K562 (cell line): ENCODE data around the gene NRXN2. TPM values are rescaled to one million over a fixed set of nuclear protein-coding genes. Genes with fewer than 3 reads are reported as not detected.

Experiments
- ATAC-seq: fragments of 200-7000 bp; cut with Tn5 transposase; 3 replicates; pipeline ENCODE4 v1.9.1; 2020; ENCODE audit warnings: moderate library complexity
- BruUV-seq: library from RNA; stranded (reverse); fragments of 400-500 nt; replicated peaks from 2 replicates; lab custom pipeline; 2021; lab: Mats Ljungman, UMichigan
- CTCF ChIA-PET: fragments of 300-600 bp; formaldehyde crosslinking; extraction: SDS; loops from one replicate; lab custom pipeline; 2021; ENCODE audit warnings: low intra/inter-chr PET ratio; lab: Yijun Ruan, JAX
- POLR2A ChIA-PET: fragments of 300-600, 350-650 bp; sonication (Branson Sonifier 250); formaldehyde crosslinking; extraction: SDS; loops from one replicate; lab custom pipeline; 2021; ENCODE audit warnings: antibody characterized with exemption, inconsistent platforms; lab: Yijun Ruan, JAX
- DNase-seq, 4 experiments: peaks; one replicate each; pipeline versions ENCODE4 v3.0.0 to v3.0.0-alpha.2; 2011 to 2018; ENCODE audit warnings: low spot score in 3 of 4, mixed read lengths in 3 of 4; ENCODE audit errors: extremely low read depth in 1 of 4
- FAIRE-seq: peaks from 2 replicates; lab custom pipeline; 2011; peaks lifted over from hg19 to GRCh38; lab: Jason Lieb, UNC
- H2AFZ ChIP-seq: 2 replicates; pipeline ENCODE4 v1.6.0; 2011; ENCODE audit warnings: low read depth, low read length, control low read depth, inconsistent platforms
- H3K27ac ChIP-seq: fragments of 200-600 bp; 3 replicates; pipeline ENCODE4 v1.8.0; 2011; ENCODE audit warnings: low read depth, mild to moderate bottlenecking, control low read depth, inconsistent platforms, low read length, moderate library complexity, mixed read lengths; ENCODE audit errors: extremely low read depth
- H3K27me3 ChIP-seq, 2 experiments: fragments of 300-600 bp in 1 of 2; 2 replicates in 1 of 2; 3 replicates in 1 of 2; pipeline versions ENCODE4 v1.6.0 to v1.8.0; 2011; ENCODE audit warnings: inconsistent platforms in 2 of 2, low read length in 2 of 2, mild to moderate bottlenecking in 1 of 2, mixed read lengths in 1 of 2, moderate library complexity in 1 of 2; ENCODE audit not compliant: control insufficient read depth in 2 of 2, insufficient read depth in 2 of 2
- H3K36me3 ChIP-seq: fragments of 300-600 bp; 3 replicates; pipeline ENCODE4 v1.8.0; 2011; ENCODE audit warnings: mild to moderate bottlenecking, low read length, inconsistent platforms; ENCODE audit not compliant: control insufficient read depth, insufficient read depth
- H3K4me1 ChIP-seq, 2 experiments: fragments of 200-600 bp in 1 of 2; replicated peaks in 1 of 2; 2 replicates in 1 of 2; 3 replicates in 1 of 2; pipeline versions ENCODE4 v1.5.1 to v1.8.0; 2011; ENCODE audit warnings: inconsistent platforms in 2 of 2, low read length in 2 of 2, mild to moderate bottlenecking in 1 of 2, mixed read lengths in 1 of 2, moderate library complexity in 1 of 2; ENCODE audit not compliant: control insufficient read depth in 2 of 2, insufficient read depth in 2 of 2
- H3K4me2 ChIP-seq: 2 replicates; pipeline ENCODE4 v1.6.1; 2011; ENCODE audit warnings: low read length, control low read depth, inconsistent platforms, mixed read lengths; ENCODE audit not compliant: insufficient read depth
- H3K4me3 ChIP-seq: fragments of 200-600 bp; sonication (generic), shearing (Covaris generic); 2 replicates; pipeline ENCODE4 v1.5.1; 2016; ENCODE audit warnings: control low read depth, inconsistent platforms
- H3K79me2 ChIP-seq: fragments of 200-600 bp; 3 replicates; pipeline ENCODE4 v1.8.0; 2011; ENCODE audit warnings: low read length, inconsistent platforms; ENCODE audit not compliant: control insufficient read depth, insufficient read depth
- H3K9ac ChIP-seq, 2 experiments: 2 replicates each; pipeline versions ENCODE4 v1.6.0 to v1.6.1; 2011; ENCODE audit warnings: low read depth in 2 of 2, low read length in 2 of 2, control low read depth in 1 of 2, inconsistent platforms in 1 of 2, mild to moderate bottlenecking in 1 of 2, mixed read lengths in 1 of 2; ENCODE audit not compliant: insufficient read depth in 1 of 2
- H3K9me1 ChIP-seq: one replicate; pipeline ENCODE4 v1.6.0; 2011; ENCODE audit warnings: inconsistent platforms, mild to moderate bottlenecking, low read length, moderate library complexity; ENCODE audit not compliant: control insufficient read depth, insufficient read depth
- H3K9me3 ChIP-seq: replicated peaks from 2 replicates; pipeline ENCODE4 v1.5.1; 2011; ENCODE audit warnings: low read depth, low read length, inconsistent platforms; ENCODE audit not compliant: control insufficient read depth, insufficient read depth
- H4K20me1 ChIP-seq: replicated peaks from 2 replicates; pipeline ENCODE4 v1.6.1; 2011; ENCODE audit warnings: low read length, inconsistent platforms, mixed read lengths; ENCODE audit not compliant: control insufficient read depth, insufficient read depth
- ARID2 ChIP-seq: fragments of 450-650 bp; IDR thresholded peaks from 2 replicates; pipeline ENCODE4 v1.6.1; 2017; ENCODE audit warnings: antibody characterized with exemption, mild to moderate bottlenecking
- BMI1 ChIP-seq: fragments of 150-350 bp; IDR thresholded peaks from 2 replicates; pipeline ENCODE4 v1.6.1; 2014; ENCODE audit warnings: low read length
- ETS2 ChIP-seq: IDR thresholded peaks from 2 replicates; pipeline ENCODE4 v1.6.1; 2016; ENCODE audit warnings: borderline replicate concordance, missing genetic modification characterization, mild to moderate bottlenecking, moderate library complexity, missing compliant biosample characterization; ENCODE audit not compliant: poor library complexity, severe bottlenecking
- HMG20B ChIP-seq: fragments of 250-450 bp; sonication (Bioruptor Pico); IDR thresholded peaks from 2 replicates; pipeline ENCODE4 v1.5.0; 2021; ENCODE audit warnings: mild to moderate bottlenecking
- PURB ChIP-seq: sonication (generic); formaldehyde crosslinking; IDR thresholded peaks from 2 replicates; pipeline ENCODE4 v1.9.0; 2021; ENCODE audit warnings: low read depth, mild to moderate bottlenecking, missing genetic modification reagents
- SETDB1 ChIP-seq: IDR thresholded peaks from one replicate; pipeline ENCODE4 v1.6.1; 2012; ENCODE audit warnings: low read length, control low read depth, inconsistent platforms
- SIX5 ChIP-seq, 2 experiments: IDR thresholded peaks; 2 replicates each; pipeline ENCODE4 v1.6.1; 2011; ENCODE audit warnings: low read length in 2 of 2, borderline replicate concordance in 1 of 2, low read depth in 1 of 2, mild to moderate bottlenecking in 1 of 2, moderate library complexity in 1 of 2; ENCODE audit not compliant: insufficient read depth in 1 of 2
- TCFL5 ChIP-seq: fragments of 250-450 bp; sonication (Bioruptor Pico); conservative IDR thresholded peaks from 2 replicates; pipeline ENCODE4 v1.6.1; 2021; ENCODE audit warnings: mild to moderate bottlenecking, moderate library complexity, matching md5 sums
- TEAD4 ChIP-seq, 2 experiments: sonication (generic) in 1 of 2; formaldehyde crosslinking in 1 of 2; IDR thresholded peaks; 2 replicates each; pipeline versions ENCODE4 v1.6.1 to v1.8.0; 2012 to 2022; ENCODE audit warnings: borderline replicate concordance in 1 of 2, inconsistent platforms in 1 of 2, low read length in 1 of 2, mild to moderate bottlenecking in 1 of 2, missing genetic modification reagents in 1 of 2
- TGIF2 ChIP-seq: sonication (generic); formaldehyde crosslinking; IDR thresholded peaks from 2 replicates; pipeline ENCODE4 v1.8.1; 2022; ENCODE audit warnings: mild to moderate bottlenecking, missing genetic modification reagents, moderate library complexity
- ZBED1 ChIP-seq: IDR thresholded peaks from 2 replicates; pipeline ENCODE4 v1.6.1; 2014
- ZNF133 ChIP-seq: fragments of 250-450 bp; sonication (Bioruptor Pico); IDR thresholded peaks from 2 replicates; pipeline ENCODE4 v1.4.0; 2020; ENCODE audit warnings: mild to moderate bottlenecking
- ZNF197 ChIP-seq: fragments of 200-800 bp; sonication (Bioruptor generic); IDR thresholded peaks from 2 replicates; pipeline ENCODE4 v1.6.1; 2016; ENCODE audit warnings: low read depth, missing genetic modification characterization, missing compliant biosample characterization
- ZNF274 ChIP-seq: IDR thresholded peaks from 2 replicates; pipeline ENCODE4 v1.6.1; 2011; ENCODE audit warnings: low read depth, mild to moderate bottlenecking, low read length, moderate library complexity, borderline replicate concordance
- WGBS: fragments of 100-300 bp; shearing (Covaris generic); methylation state at CpG from one replicate; pipeline ENCODE4 v1.1.6; 2016; ENCODE audit warnings: low coverage, mixed read lengths; ENCODE audit not compliant: insufficient coverage; ENCODE audit errors: missing lambda C conversion rate; 5-methylcytosine and 5-hydroxymethylcytosine counted together
- in situ Hi-C: fragments of 300-500 bp; cut with MboI; formaldehyde crosslinking; loops from 4 replicates; pipeline ENCODE4 v1.15.0; 2018; ENCODE audit warnings: inconsistent platforms, mixed read lengths
- intact Hi-C: fragments of 100-400 bp; cut with micrococcal nuclease; formaldehyde crosslinking; loops from 2 replicates; pipeline ENCODE4 v1.14.2; 2022
- polyA plus RNA-seq, 8 experiments: library from polyadenylated mRNA; depleted of rRNA in 4 of 8; stranded (reverse) in 5 of 8; unstranded in 3 of 8; fragments of >200 nt; fragmentation: Nextera tagmentation in 2 of 8; fragmentation: Illumina TruSeq in 1 of 8; extraction: Ambion mirVana in 2 of 8; extraction: Trizol in 1 of 8; gene quantifications; 2 replicates each; pipeline versions ENCODE4 v1.2.1 to v1.2.3, GENCODE V29; 2011 to 2014; ENCODE audit warnings: inconsistent platforms in 1 of 8, missing spikeins in 1 of 8
- total RNA-seq, 7 experiments: library from RNA; depleted of rRNA in 6 of 7; stranded (reverse); fragments of >200 nt in 6 of 7; fragmentation: Illumina TruSeq in 2 of 7; extraction: Trizol in 2 of 7; gene quantifications; 2 replicates each; pipeline versions ENCODE4 v1.2.1 to v1.2.3, GENCODE V29; 2011 to 2021; ENCODE audit warnings: low replicate concordance in 1 of 7
- TF ChIP-seq, protein P1 (sequence below): fragments of 250-450 bp; sonication (Bioruptor Pico); IDR thresholded peaks from 2 replicates; pipeline ENCODE4 v1.8.0; 2022; ENCODE audit warnings: moderate library complexity, mild to moderate bottlenecking, inconsistent platforms
- TF ChIP-seq, protein P2 (sequence below): fragments of 450-650 bp; formaldehyde crosslinking; IDR thresholded peaks from 2 replicates; pipeline ENCODE4 v1.4.0; 2020; ENCODE audit warnings: mild to moderate bottlenecking

The NRXN2 gene
- total and polyA plus RNA-seq, 9 of the 15 experiments (the other 6 are each of a cell fraction or from before 2014, with no cell fraction given), result 0.07 to 0.47 (median 0.15) TPM; not detected in 4

DNA sequence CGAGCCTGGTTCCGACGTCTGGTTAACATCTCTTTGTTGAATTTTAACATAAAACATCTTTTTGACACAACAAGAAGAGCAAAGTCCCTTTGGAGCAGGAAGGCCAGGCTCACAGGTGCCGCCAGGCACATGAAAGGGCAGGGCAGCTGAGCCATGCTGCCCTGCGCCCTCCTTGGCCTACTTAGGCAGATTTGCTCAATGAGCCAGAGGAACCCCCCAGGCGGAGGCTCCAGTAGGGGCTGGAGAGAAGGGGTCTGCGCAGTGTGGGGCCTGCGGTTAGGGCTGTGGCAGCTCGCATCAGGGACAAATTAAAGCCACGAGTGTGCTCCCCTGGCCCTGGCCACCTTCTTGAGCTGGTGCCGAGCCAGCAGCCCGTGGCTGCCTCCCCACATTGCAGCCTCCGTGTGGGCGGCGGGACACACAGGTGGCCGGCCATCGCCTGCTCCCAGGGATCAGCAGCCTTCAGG is 141.9 kb downstream of the NRXN2 start:
- ATAC-seq (no peak), DNase-seq (no peak), FAIRE-seq (no peak)
- in situ Hi-C loops, result no loop called here
- Histone ChIP-seq H3K27me3 (peaks cover 20 to 85% of the 10 kb centered on the region in 2 experiments), H2AFZ (no peak overlapping the region), H3K9me1 (peaks cover 3% of the 10 kb centered on the region), H3K4me3 (no peak overlapping the region), H3K4me2 (no peak overlapping the region), H3K36me3 (no peaks in the 10 kb centered on the region), H3K9me3 (no peaks in the 10 kb centered on the region), H3K79me2 (no peaks in the 10 kb centered on the region), H4K20me1 (no peaks in the 10 kb centered on the region), H3K27ac (no peak overlapping the region), H3K4me1 (peaks cover 3 to 17% of the 10 kb centered on the region in 2 experiments; a peak in 3 of 5 replicates), H3K9ac (no peak overlapping the region)
- CTCF ChIA-PET, result no interaction called here
- TF ChIP-seq, protein P1, sequence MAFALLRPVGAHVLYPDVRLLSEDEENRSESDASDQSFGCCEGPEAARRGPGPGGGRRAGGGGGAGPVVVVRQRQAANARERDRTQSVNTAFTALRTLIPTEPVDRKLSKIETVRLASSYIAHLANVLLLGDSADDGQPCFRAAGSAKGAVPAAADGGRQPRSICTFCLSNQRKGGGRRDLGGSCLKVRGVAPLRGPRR, result no peak
- TF ChIP-seq, protein P2, sequence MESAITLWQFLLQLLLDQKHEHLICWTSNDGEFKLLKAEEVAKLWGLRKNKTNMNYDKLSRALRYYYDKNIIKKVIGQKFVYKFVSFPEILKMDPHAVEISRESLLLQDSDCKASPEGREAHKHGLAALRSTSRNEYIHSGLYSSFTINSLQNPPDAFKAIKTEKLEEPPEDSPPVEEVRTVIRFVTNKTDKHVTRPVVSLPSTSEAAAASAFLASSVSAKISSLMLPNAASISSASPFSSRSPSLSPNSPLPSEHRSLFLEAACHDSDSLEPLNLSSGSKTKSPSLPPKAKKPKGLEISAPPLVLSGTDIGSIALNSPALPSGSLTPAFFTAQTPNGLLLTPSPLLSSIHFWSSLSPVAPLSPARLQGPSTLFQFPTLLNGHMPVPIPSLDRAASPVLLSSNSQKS (CRISPR knock-in tag), result no peak
- TF ChIP-seq HMG20B, result no peak
- POLR2A ChIA-PET, result interaction anchor here (1.1 to 1.4 kb wide), 2 partner anchors 9 to 16 kb away, joined by 3 to 6 read pairs; no protein-coding TSS in a partner anchor
- no TSS peak for BruUV-seq
- WGBS, result 4% methylated on average over 15 of the region's 17 CpGs
- intact Hi-C loops, result no loop called here

DNA sequence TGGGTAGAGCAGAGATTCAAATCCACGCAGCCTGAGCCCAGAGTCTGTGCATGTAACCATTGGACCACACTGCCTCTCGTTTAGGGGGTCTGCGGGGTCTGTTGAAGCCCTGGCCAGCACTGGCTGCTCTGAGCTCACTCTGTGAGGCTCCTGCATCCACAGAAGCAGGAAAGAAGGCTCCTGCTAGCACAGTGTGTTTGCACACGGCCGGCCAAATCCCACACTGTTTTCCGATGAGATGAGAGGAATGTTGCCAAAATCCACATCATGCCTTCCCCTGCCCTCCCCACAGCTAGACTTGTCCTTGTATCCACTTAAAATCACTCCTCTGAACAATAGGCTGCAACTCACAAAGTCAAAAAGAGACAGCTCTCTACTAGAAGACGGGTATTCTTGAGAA is 142.6 kb downstream of the NRXN2 start:
- H3K27me3 ChIP-seq, result peaks cover 20 to 81% of the 10 kb centered on the region in 2 experiments
- ChIA-PET CTCF (no interaction called here), POLR2A (interaction anchor here (1.4 kb wide), 1 partner anchor 8 kb away, joined by 6 read pairs; no protein-coding TSS in a partner anchor)
- no peak overlapping the region for H3K4me3 ChIP-seq
- H3K4me2 ChIP-seq, result no peak overlapping the region
- DNase-seq, result no peak
- H3K9me1 ChIP-seq, result peaks cover 3% of the 10 kb centered on the region
- intact Hi-C loops, result no loop called here
- ATAC-seq, result no peak
- no peaks in the 10 kb centered on the region for H4K20me1 ChIP-seq
- in situ Hi-C loops, result no loop called here
- H3K27ac ChIP-seq, result no peak overlapping the region
- no peak overlapping the region for H3K9ac ChIP-seq
- no peak for FAIRE-seq
- H3K4me1 ChIP-seq, result peaks cover 3 to 17% of the 10 kb centered on the region in 2 experiments; a peak in 3 of 5 replicates
- WGBS, result 0% methylated on average over 7 of the region's 7 CpGs
- H3K79me2 ChIP-seq, result no peaks in the 10 kb centered on the region
- no peaks in the 10 kb centered on the region for H3K36me3 ChIP-seq
- no TSS peak for BruUV-seq
- no peaks in the 10 kb centered on the region for H3K9me3 ChIP-seq
- H2AFZ ChIP-seq, result no peak overlapping the region
- TF ChIP-seq BMI1, result no peak
- no peak for TF ChIP-seq TCFL5
- TF ChIP-seq ZNF133 (CRISPR knock-in tag), result no peak
- TF ChIP-seq TGIF2 (CRISPR knock-in tag), result no peak
- no peak for TF ChIP-seq SIX5 (IDR thresholded peaks at IDR 0.05; ENCODE audit: borderline replicate concordance in 1 of 2, insufficient read depth in 1 of 2, low read depth in 1 of 2, low read length in 2 of 2)
- TF ChIP-seq ZNF274, result no peak
- no peak for TF ChIP-seq SETDB1
- no peak for TF ChIP-seq PURB (CRISPR knock-in tag)
- TF ChIP-seq ETS2 (tag), result no peak
- no peak for TF ChIP-seq ARID2
- no peak for TF ChIP-seq TEAD4 (IDR thresholded peaks at IDR 0.05; ENCODE audit: low read length)
- no peak for TF ChIP-seq TEAD4 (CRISPR knock-in tag; IDR thresholded peaks at IDR 0.05; ENCODE audit: borderline replicate concordance)
- no peak for TF ChIP-seq ZBED1
- TF ChIP-seq ZNF197, result no peak
